GDM1 (cell line): ENCODE results near the gene TSPAN7.

Source experiments
- DNase-seq: peaks from one replicate; lab custom pipeline; 2025; lab: John Stamatoyannopoulos, UW

Gene TSPAN7

GRCh38 chrX:38643903-38644302, 82.6 kb downstream of the TSPAN7 start:
- no peak for DNase-seq

GRCh38 chrX:38646129-38646528, 84.8 kb downstream of the TSPAN7 start:
- DNase-seq, result no peak

GRCh38 chrX:38649221-38649620, 87.9 kb downstream of the TSPAN7 start:
- DNase-seq, result no peak

- no peak for DNase-seq
Observed at GRCh38 chrX:38649674-38650647, 88.6 kb downstream of the TSPAN7 start.

GRCh38 chrX:38651625-38652601, 90.6 kb downstream of the TSPAN7 start:
- DNase-seq, result no peak

- DNase-seq, result no peak
Observed at GRCh38 chrX:38652934-38653442, 91.6 kb downstream of the TSPAN7 start.

- DNase-seq, result no peak
Observed at GRCh38 chrX:38654302-38654701, 93.0 kb downstream of the TSPAN7 start.

- no peak for DNase-seq
Observed at GRCh38 chrX:38656350-38656915, 95.1 kb downstream of the TSPAN7 start.

GRCh38 chrX:38657562-38657961, 96.2 kb downstream of the TSPAN7 start:
- no peak for DNase-seq

- no peak for DNase-seq
Observed at GRCh38 chrX:38660395-38661102, 99.2 kb downstream of the TSPAN7 start.

GRCh38 chrX:38661103-38661441, 99.7 kb downstream of the TSPAN7 start:
- no peak for DNase-seq

- no peak for DNase-seq
Observed at GRCh38 chrX:38661561-38661960, 100.2 kb downstream of the TSPAN7 start.

- DNase-seq, result no peak
Observed at GRCh38 chrX:38662640-38663039, 101.3 kb downstream of the TSPAN7 start.

- no peak for DNase-seq
Observed at GRCh38 chrX:38664285-38664684, 102.9 kb downstream of the TSPAN7 start.

- no peak for DNase-seq
Observed at GRCh38 chrX:38666909-38667308, 105.6 kb downstream of the TSPAN7 start.

- DNase-seq, result no peak
Observed at GRCh38 chrX:38668771-38669170, 107.4 kb downstream of the TSPAN7 start.

- DNase-seq, result no peak
Observed at GRCh38 chrX:38669428-38669827, 108.1 kb downstream of the TSPAN7 start.

- DNase-seq, result no peak
Observed at GRCh38 chrX:38672646-38673045, 111.3 kb downstream of the TSPAN7 start.

- no peak for DNase-seq
Observed at GRCh38 chrX:38675856-38676255, 114.5 kb downstream of the TSPAN7 start.

GRCh38 chrX:38678183-38678582, 116.8 kb downstream of the TSPAN7 start:
- no peak for DNase-seq

GRCh38 chrX:38678821-38679220, 117.5 kb downstream of the TSPAN7 start:
- no peak for DNase-seq
